Activated B cell treated with CpG ODN at 0.5 μM for 24 hours (primary cell): ENCODE data around the gene SLC38A9. TPM values are rescaled to one million over a fixed set of nuclear protein-coding genes. Genes with fewer than 3 reads are reported as not detected.

ENCODE experiments used
- ATAC-seq: fragments of 200-7000 bp; cut with Tn5 transposase; one replicate; pipeline ENCODE4 v1.10.0; 2021; ENCODE audit warnings: low read depth, mild to moderate bottlenecking, moderate library complexity
- CTCF ChIA-PET: fragments of 350-600 bp; sonication (Branson Sonifier 250); formaldehyde crosslinking; loops from one replicate; lab custom pipeline; 2021; ENCODE audit warnings: antibody characterized with exemption; lab: Charles Lee
- POLR2A ChIA-PET: fragments of 350-600 bp; sonication (Branson Sonifier 250); formaldehyde crosslinking; loops from one replicate; lab custom pipeline; 2021; ENCODE audit warnings: antibody characterized with exemption; lab: Charles Lee
- DNase-seq: peaks from one replicate; pipeline ENCODE4 v3.0.0; 2022
- H3K27ac Mint-ChIP-seq: one replicate; pipeline ENCODE4 v1.8.0; 2020; ENCODE audit warnings: mixed read lengths
- H3K27me3 Mint-ChIP-seq: one replicate; pipeline ENCODE4 v1.8.0; 2021; ENCODE audit warnings: mixed read lengths
- H3K36me3 Mint-ChIP-seq: one replicate; pipeline ENCODE4 v1.8.0; 2021; ENCODE audit warnings: low read depth, mixed read lengths
- H3K4me1 Mint-ChIP-seq: one replicate; pipeline ENCODE4 v1.8.0; 2021; ENCODE audit warnings: mixed read lengths
- H3K4me3 Mint-ChIP-seq: one replicate; pipeline ENCODE4 v1.8.0; 2020; ENCODE audit warnings: mild to moderate bottlenecking, mixed read lengths
- H3K9me3 Mint-ChIP-seq: one replicate; pipeline ENCODE4 v1.8.0; 2020; ENCODE audit warnings: mixed read lengths
- CTCF ChIP-seq: fragments of 200-600 bp; IDR thresholded peaks from one replicate; pipeline ENCODE4 v1.8.0; 2022; ENCODE audit warnings: antibody characterized with exemption, mild to moderate bottlenecking
- intact Hi-C: fragments of 100-400 bp; cut with micrococcal nuclease; formaldehyde crosslinking; loops from one replicate; pipeline ENCODE4 v1.15.1; 2024
- total RNA-seq: library from RNA; stranded (reverse); gene quantifications from 2 replicates; pipeline ENCODE4 v1.2.3, GENCODE V29; 2022

SLC38A9 gene
- total RNA-seq, 1 donor from 2014 or later, result 29.9 TPM

DNA sequence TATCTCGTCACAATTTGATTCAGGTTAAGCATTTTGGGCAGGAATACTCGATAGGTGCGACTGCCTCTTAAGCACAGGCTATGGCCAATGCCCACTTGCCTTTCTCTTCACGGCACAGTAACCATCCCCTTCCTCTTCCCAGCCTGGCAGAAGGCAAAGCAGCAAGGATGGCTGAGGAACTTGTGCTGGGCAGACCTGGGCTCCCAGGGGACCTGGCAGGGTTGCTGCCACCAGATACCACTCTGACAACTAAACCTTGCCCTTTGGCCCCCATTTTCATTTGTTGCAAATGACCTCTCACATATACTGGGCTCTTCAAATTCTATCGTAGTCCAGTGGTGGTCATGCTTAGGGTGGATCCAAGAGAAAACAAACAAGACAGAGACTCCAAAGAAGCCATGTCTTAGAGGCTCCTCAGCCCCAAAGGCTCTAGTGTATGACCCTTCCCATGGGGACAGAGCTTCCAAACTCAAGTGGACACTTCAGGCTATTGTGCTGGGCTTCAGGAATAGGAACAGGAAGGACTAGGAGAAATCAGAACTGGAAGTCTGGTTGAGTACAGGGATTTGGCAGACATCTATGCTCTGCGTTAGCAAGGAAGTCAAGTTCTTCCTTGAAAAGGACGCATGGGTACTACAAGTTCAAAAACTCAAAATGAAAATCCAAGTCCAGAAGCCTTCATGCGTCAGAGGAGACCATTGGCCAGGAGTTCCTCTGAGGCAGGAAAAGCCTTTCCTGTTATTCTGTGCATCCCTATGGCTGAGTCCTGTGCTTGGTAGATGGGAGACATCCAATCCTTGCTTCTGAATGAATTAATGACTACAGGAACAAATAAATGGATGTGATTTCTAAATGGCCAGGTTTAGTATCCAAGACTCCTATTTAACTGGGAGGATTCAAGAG, 112.7 kb downstream of the SLC38A9 start:
- H3K9me3 Mint-ChIP-seq, result no peaks in the 10 kb centered on the region
- no peak overlapping the region for H3K4me3 Mint-ChIP-seq
- H3K27me3 Mint-ChIP-seq, result peaks cover 1% of the 10 kb centered on the region
- peaks cover 18% of the 10 kb centered on the region for H3K4me1 Mint-ChIP-seq
- TF ChIP-seq CTCF, result no peak
- ChIA-PET CTCF (no interaction called here), POLR2A (no interaction called here)
- intact Hi-C loops, result no loop called here
- DNase-seq (no peak), ATAC-seq (no peak)
- H3K36me3 Mint-ChIP-seq, result no peaks in the 10 kb centered on the region
- no peak overlapping the region for H3K27ac Mint-ChIP-seq

DNA sequence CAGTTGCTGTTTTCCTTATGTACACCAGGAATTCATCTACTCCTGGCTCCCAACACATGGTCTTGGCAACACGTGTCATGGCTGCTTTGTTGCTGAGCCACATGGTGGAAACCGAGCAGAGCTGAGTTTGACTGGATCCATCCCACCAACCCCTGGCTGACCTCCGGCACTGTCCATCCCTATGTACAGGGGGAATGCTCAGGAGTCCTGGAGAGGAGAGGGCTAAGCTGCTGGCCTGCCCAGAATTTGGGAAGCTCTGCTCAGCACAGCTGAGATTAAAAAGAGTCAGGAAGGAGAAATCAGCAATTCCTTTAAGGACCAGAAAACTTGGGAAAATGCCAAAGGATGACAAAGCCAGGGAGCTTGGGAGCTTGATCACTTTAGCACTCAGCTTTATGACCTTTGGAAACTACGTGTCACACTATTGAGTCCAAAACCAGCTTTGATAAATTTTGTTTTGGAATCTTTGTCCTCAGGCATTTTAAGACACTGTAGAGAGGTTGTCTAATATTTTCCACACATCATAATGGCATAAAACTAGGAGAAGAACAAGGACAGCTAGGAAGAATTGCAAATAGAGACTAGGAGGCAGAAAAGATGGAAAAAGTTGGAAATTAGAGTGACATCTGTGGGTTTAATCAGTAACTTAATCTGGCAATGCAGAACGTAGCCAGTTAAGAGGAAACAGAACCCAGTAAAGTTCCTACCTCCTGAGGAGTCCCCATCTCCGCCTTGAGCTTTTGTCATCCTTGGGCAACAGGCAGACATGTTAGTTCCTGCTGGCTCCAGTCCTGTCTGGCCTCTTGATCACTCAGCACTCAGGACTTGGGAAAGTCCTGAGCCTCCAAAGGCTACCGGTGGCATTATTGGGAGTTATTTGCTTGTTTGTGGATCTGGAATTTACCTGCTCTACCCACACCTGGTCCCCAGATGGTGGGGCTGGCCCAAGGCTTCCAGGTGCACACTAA, 114.8 kb downstream of the SLC38A9 start:
- no peaks in the 10 kb centered on the region for H3K9me3 Mint-ChIP-seq
- H3K4me3 Mint-ChIP-seq, result no peak overlapping the region
- H3K27me3 Mint-ChIP-seq, result peaks cover 1% of the 10 kb centered on the region
- ChIA-PET POLR2A (no interaction called here), CTCF (no interaction called here)
- H3K36me3 Mint-ChIP-seq, result no peaks in the 10 kb centered on the region
- intact Hi-C loops, result no loop called here
- TF ChIP-seq CTCF, result no peak
- H3K27ac Mint-ChIP-seq, result no peak overlapping the region
- ATAC-seq (no peak), DNase-seq (no peak)
- peaks cover 18% of the 10 kb centered on the region for H3K4me1 Mint-ChIP-seq

- CTCF ChIA-PET, result no interaction called here
- intact Hi-C loops, result no loop called here
- Mint-ChIP-seq H3K36me3 (no peaks in the 10 kb centered on the region), H3K27ac (no peak overlapping the region), H3K4me1 (no peaks in the 10 kb centered on the region), H3K9me3 (no peaks in the 10 kb centered on the region), H3K27me3 (no peaks in the 10 kb centered on the region), H3K4me3 (no peak overlapping the region)
- POLR2A ChIA-PET, result no interaction called here
- no peak for DNase-seq
- no peak for ATAC-seq
- TF ChIP-seq CTCF, result no peak
Observed at GRCh38 chr5:55594671-55595070, 117.5 kb downstream of the SLC38A9 start.

GRCh38 chr5:55593115-55593472, 119.0 kb downstream of the SLC38A9 start:
- ChIA-PET POLR2A (interaction anchor here (0.7 kb wide), 1 partner anchor 13 kb away, joined by 3 read pairs; no protein-coding TSS in a partner anchor), CTCF (no interaction called here)
- ATAC-seq, result no peak
- no peak overlapping the region for H3K27ac Mint-ChIP-seq
- H3K9me3 Mint-ChIP-seq, result no peaks in the 10 kb centered on the region
- H3K27me3 Mint-ChIP-seq, result no peaks in the 10 kb centered on the region
- DNase-seq, result no peak
- no peak for TF ChIP-seq CTCF
- no peaks in the 10 kb centered on the region for H3K4me1 Mint-ChIP-seq
- intact Hi-C loops, result no loop called here
- H3K36me3 Mint-ChIP-seq, result no peaks in the 10 kb centered on the region
- no peak overlapping the region for H3K4me3 Mint-ChIP-seq
